ENCODE results near the gene LRRK1. TPM values are rescaled to one million over a fixed set of nuclear protein-coding genes. Genes with fewer than 3 reads are reported as not detected.

The LRRK1 gene
- total and polyA plus RNA-seq, 2 of the 4 experiments (the other 2 are of a cell fraction), result 3.0 to 5.8 TPM

DNA sequence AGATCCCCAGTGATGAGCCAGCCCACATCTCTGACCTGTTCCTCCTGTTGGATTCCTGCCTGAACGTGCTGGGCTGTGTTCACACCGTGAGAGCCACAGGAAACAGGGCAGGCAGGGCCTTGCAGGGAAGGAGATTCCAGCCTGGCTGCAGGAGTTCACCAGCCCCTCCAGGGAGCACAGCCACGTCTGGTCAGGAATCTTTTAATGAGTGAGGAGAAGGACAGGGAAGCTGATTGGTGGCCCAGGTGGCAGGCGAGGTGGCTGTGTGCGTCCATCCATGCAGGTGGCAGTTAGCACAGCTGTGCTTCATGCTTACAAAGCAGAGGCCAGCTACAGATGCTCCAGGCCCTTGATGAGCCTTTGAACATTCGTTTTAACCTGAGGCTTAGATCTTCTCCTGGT is 10.5 kb downstream of the LRRK1 start:
- Histone ChIP-seq H3K27me3 (ENCODE audit: control insufficient read depth, insufficient read depth, low read length) (no peaks in the 10 kb centered on the region), H4K8ac (ENCODE audit: low read depth in 2 of 2, low read length in 2 of 2) (no peak overlapping the region), H2BK5ac (ENCODE audit: low read depth, low read length, poor library complexity, severe bottlenecking) (no peak overlapping the region), H3K4me3 (ENCODE audit: insufficient read depth, low read depth, low read length) (no peak overlapping the region), H2AFZ (replicated peaks; ENCODE audit: low read length, poor library complexity) (no peak overlapping the region), H3K23ac (ENCODE audit: low read depth, low read length) (no peak overlapping the region), H3K79me1 (ENCODE audit: low read depth in 1 of 2, low read length in 2 of 2) (no peaks in the 10 kb centered on the region), H3K4ac (ENCODE audit: low read depth, low read length) (no peak overlapping the region), H2AK9ac (replicated peaks; ENCODE audit: low read depth, low read length, poor library complexity) (no peak overlapping the region), H4K5ac (ENCODE audit: low read depth, low read length) (no peak overlapping the region), H4K91ac (ENCODE audit: insufficient read depth, low read depth, low read length) (no peak overlapping the region), H2BK120ac (ENCODE audit: low read depth, low read length) (no peak overlapping the region), H2AK5ac (ENCODE audit: low read depth, low read length) (no peak overlapping the region), H3K14ac (replicated peaks; ENCODE audit: low read depth, low read length) (no peak overlapping the region), H3K4me1 (ENCODE audit: control insufficient read depth, insufficient read depth, low read length) (peaks cover 2% of the 10 kb centered on the region; the same call in 1 of the 2 replicates), H3K9ac (ENCODE audit: low read depth, low read length) (no peak overlapping the region), H3K56ac (ENCODE audit: extremely low read depth, insufficient read depth, low read length) (no peak overlapping the region), H3K27ac (ENCODE audit: insufficient read depth, low read length) (no peak overlapping the region), H2BK15ac (ENCODE audit: low read depth, low read length) (no peak overlapping the region), H2BK20ac (ENCODE audit: low read depth, low read length) (no peak overlapping the region), H3K4me2 (ENCODE audit: low read depth, low read length) (no peak overlapping the region), H3K9me1 (ENCODE audit: insufficient read depth, low read length) (no peaks in the 10 kb centered on the region; the same call in 1 of the 2 replicates), H3K36me3 (ENCODE audit: control insufficient read depth, insufficient read depth, low read length) (peaks cover 7% of the 10 kb centered on the region), H4K20me1 (ENCODE audit: insufficient read depth, low read length) (no peaks in the 10 kb centered on the region), H3K9me3 (ENCODE audit: control insufficient read depth, insufficient read depth, low read length) (no peaks in the 10 kb centered on the region), H3K18ac (ENCODE audit: low read depth, low read length) (no peak overlapping the region)
- no TSS peak for BruUV-seq (replicated peaks)
- ChIA-PET POLR2A (ENCODE audit: unreplicated experiment) (no interaction called here), CTCF (no interaction called here)
- 50% methylated on average over 2 of the region's 6 CpGs; no CpG with 5 or more reads in 1 of the 2 experiments for WGBS, 2 experiments (ENCODE audit: extremely low coverage in 2 of 2, insufficient read length in 1 of 2)
- ATAC-seq (ENCODE audit: low read depth) (no peak), DNase-seq (no peak)
- dilution Hi-C loops (cut with HindIII; ENCODE audit: low sequenced_read_pairs, unreplicated experiment), result no loop called here
- TF ChIP-seq MAFK (IDR thresholded peaks at IDR 0.05; ENCODE audit: low read depth, low read length) (no peak), POLR2A (IDR thresholded peaks at IDR 0.05; ENCODE audit: low read depth, low read length) (no peak), MAZ (IDR thresholded peaks at IDR 0.05; ENCODE audit: borderline replicate concordance, low read depth, low read length) (no peak), FOS (IDR thresholded peaks at IDR 0.05; ENCODE audit: low read depth, low read length) (no peak), BHLHE40 (IDR thresholded peaks at IDR 0.05; ENCODE audit: low read depth, low read length) (no peak), RCOR1 (IDR thresholded peaks at IDR 0.05; ENCODE audit: insufficient replicate concordance, low read length) (no peak), NFE2L2 (IDR thresholded peaks at IDR 0.05; ENCODE audit: low read depth, low read length) (no peak), MXI1 (IDR thresholded peaks at IDR 0.05; ENCODE audit: borderline replicate concordance, low read depth, low read length) (no peak), RFX5 (IDR thresholded peaks at IDR 0.05; ENCODE audit: low read depth, low read length) (no peak)
- TF ChIP-seq, protein P1, sequence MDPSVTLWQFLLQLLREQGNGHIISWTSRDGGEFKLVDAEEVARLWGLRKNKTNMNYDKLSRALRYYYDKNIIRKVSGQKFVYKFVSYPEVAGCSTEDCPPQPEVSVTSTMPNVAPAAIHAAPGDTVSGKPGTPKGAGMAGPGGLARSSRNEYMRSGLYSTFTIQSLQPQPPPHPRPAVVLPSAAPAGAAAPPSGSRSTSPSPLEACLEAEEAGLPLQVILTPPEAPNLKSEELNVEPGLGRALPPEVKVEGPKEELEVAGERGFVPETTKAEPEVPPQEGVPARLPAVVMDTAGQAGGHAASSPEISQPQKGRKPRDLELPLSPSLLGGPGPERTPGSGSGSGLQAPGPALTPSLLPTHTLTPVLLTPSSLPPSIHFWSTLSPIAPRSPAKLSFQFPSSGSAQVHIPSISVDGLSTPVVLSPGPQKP (IDR thresholded peaks at IDR 0.05; ENCODE audit: borderline replicate concordance, low read depth, low read length), result no peak
- intact Hi-C loops (cut with micrococcal nuclease), result no loop called here
- in situ Hi-C loops (cut with MboI; ENCODE audit: low sequenced_read_pairs), result no loop called here
